ENCODE measurements around the gene KLF13. TPM values are rescaled to one million over a fixed set of nuclear protein-coding genes. Genes with fewer than 3 reads are reported as not detected.

The KLF13 gene
- total and polyA plus RNA-seq, 4 donors = 38.3 to 157 (median 55.2) TPM

DNA sequence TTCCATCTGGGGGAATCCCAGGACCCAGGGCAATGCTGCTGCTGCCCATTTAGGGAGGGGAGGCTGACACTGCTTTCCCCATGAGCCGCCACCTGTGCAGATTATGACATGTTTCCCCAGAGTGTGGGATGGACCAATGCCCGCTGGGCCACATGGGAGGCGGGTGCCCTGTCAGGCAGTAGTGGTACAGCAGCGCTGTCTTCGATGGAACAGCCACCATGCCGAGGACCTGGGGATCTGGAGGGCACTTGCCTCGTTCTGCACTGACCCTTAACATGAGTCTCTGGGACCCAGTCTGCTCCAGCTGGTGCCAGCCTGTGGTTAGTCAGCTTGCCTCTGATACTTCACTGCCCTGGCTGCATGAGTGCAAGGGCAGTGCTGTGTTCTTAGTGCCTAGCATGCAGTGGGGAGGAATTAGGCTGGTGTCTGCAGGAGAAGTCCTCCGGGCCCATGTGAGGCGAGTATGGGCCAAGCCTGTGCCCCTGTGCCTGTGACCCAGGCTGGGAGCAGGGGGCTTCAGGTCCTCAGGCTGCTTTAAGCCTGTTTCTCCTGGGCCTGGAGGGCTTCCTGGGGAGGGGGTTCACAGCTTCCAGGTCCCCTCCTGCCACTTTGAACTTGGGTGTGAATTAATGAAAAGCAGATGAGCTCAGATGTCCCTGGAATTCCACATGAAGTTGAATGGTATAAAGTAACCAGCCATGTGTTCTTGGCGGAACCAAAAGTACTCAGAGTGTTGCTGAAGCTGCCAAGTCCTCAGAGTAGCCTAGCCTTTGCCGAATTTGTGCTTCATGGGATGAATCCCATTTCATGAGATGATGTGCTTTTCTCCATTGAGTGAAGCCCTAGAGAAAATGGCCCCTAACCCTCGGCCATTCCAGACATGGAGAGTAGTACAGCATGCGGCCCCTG is 22.9 kb downstream of the KLF13 start:
- Histone ChIP-seq H3K27me3 (ENCODE audit: control insufficient read depth in 3 of 3, insufficient read depth in 3 of 3, low read length in 2 of 3) (no peaks in the 10 kb centered on the region), H3K27ac (ENCODE audit: low read depth in 1 of 2, low read length in 1 of 2) (peak overlapping the region; percentile 57 to 64), H3K9me3 (ENCODE audit: control insufficient read depth in 4 of 4, insufficient read depth in 3 of 4, low read length in 3 of 4) (peaks cover 0 to 1% (median 0%) of the 10 kb centered on the region in 4 donors), H3K4me1 (ENCODE audit: control insufficient read depth in 5 of 5, insufficient read depth in 5 of 5, low read length in 5 of 5) (peaks cover 10 to 79% (median 24%) of the 10 kb centered on the region in 5 donors), H3K4me3 (no peak overlapping the region), H3K36me3 (ENCODE audit: control insufficient read depth in 4 of 4, insufficient read depth in 4 of 4, low read length in 4 of 4) (peaks cover 0 to 11% (median under 1%) of the 10 kb centered on the region in 4 donors), H3K9ac (ENCODE audit: insufficient read depth in 1 of 2, low read length in 2 of 2) (no peak overlapping the region)
- no peak for ATAC-seq (ENCODE audit: insufficient read depth, low FRiP score)
- 88 to 89% methylated on average over 13 of the region's 13 CpGs for WGBS, 2 donors
- no peak for DNase-seq
- TF ChIP-seq CTCF (IDR thresholded peaks at IDR 0.05; ENCODE audit: control extremely low read depth, extremely low read depth) = no peak

DNA sequence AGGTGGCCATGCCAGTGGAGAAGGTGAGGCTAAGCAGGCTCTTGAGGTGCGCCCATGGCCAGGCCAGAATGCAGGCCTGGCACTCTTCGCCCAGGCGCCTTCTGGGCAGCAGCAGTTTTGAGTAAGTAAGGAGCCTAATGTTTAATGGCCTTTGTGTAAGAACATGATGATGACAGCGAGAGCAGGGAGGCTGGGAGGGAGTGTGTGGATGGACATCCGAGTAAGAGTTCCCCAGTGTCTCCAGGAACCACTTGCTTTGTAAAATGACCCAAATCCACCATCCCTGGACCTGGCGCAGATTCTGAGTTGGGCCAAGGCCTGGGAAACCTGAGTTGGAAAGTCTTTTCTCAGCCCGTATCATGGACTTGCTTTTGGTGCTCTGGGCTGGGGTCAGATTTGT is 24.1 kb downstream of the KLF13 start:
- TF ChIP-seq CTCF (IDR thresholded peaks at IDR 0.05; ENCODE audit: control extremely low read depth, extremely low read depth) = no peak

GRCh38 chr15:31352339-31352751 is 25.7 kb downstream of the KLF13 start:
- ATAC-seq (ENCODE audit: insufficient read depth, low FRiP score) (no peak), DNase-seq (no peak)
- Histone ChIP-seq H3K4me1 (ENCODE audit: control insufficient read depth in 5 of 5, insufficient read depth in 5 of 5, low read length in 5 of 5) (peaks cover 10 to 73% (median 24%) of the 10 kb centered on the region in 5 donors), H3K9me3 (ENCODE audit: control insufficient read depth in 4 of 4, insufficient read depth in 3 of 4, low read length in 3 of 4) (peaks cover 0 to 1% (median 0%) of the 10 kb centered on the region in 4 donors), H3K36me3 (ENCODE audit: control insufficient read depth in 4 of 4, insufficient read depth in 4 of 4, low read length in 4 of 4) (peaks cover 0 to 13% (median 3%) of the 10 kb centered on the region in 4 donors), H3K27me3 (ENCODE audit: control insufficient read depth in 3 of 3, insufficient read depth in 3 of 3, low read length in 2 of 3) (no peaks in the 10 kb centered on the region), H3K4me3 (no peak overlapping the region), H3K9ac (ENCODE audit: insufficient read depth in 1 of 2, low read length in 2 of 2) (no peak overlapping the region), H3K27ac (ENCODE audit: low read depth in 1 of 2, low read length in 1 of 2) (peak overlapping the region; percentile 91 to 94)
- 33 to 38% methylated on average over 8 of the region's 8 CpGs for WGBS, 2 donors
- TF ChIP-seq CTCF (IDR thresholded peaks at IDR 0.05; ENCODE audit: control extremely low read depth, extremely low read depth) = no peak

More for the DNA sequence above, 24.1 kb downstream of the KLF13 start:
- Histone ChIP-seq H3K9me3 (ENCODE audit: control insufficient read depth in 4 of 4, insufficient read depth in 3 of 4, low read length in 3 of 4) (peaks cover 0 to 1% (median 0%) of the 10 kb centered on the region in 4 donors), H3K27me3 (ENCODE audit: control insufficient read depth in 3 of 3, insufficient read depth in 3 of 3, low read length in 2 of 3) (no peaks in the 10 kb centered on the region), H3K4me3 (no peak overlapping the region), H3K4me1 (ENCODE audit: control insufficient read depth in 5 of 5, insufficient read depth in 5 of 5, low read length in 5 of 5) (peaks cover 10 to 77% (median 24%) of the 10 kb centered on the region in 5 donors), H3K36me3 (ENCODE audit: control insufficient read depth in 4 of 4, insufficient read depth in 4 of 4, low read length in 4 of 4) (peaks cover 0 to 11% (median 3%) of the 10 kb centered on the region in 4 donors), H3K27ac (ENCODE audit: low read depth in 1 of 2, low read length in 1 of 2) (peak overlapping the region in 1 of 2 donors; percentile 26), H3K9ac (ENCODE audit: insufficient read depth in 1 of 2, low read length in 2 of 2) (no peak overlapping the region)
- ATAC-seq (ENCODE audit: insufficient read depth, low FRiP score) (no peak), DNase-seq (no peak)
- WGBS, 2 donors = 92 to 98% methylated on average over 7 of the region's 7 CpGs
